HepG2 (cell line): Measurements from ENCODE around the gene MEIOB. TPM values are rescaled to one million over a fixed set of nuclear protein-coding genes. Genes with fewer than 3 reads are reported as not detected.

ENCODE experiments used
- ATM ChIP-seq: fragments of 450-650 bp; IDR thresholded peaks from 2 replicates; pipeline ENCODE4 v1.7.1; 2017; ENCODE audit warnings: mild to moderate bottlenecking, borderline replicate concordance
- BATF2 ChIP-seq: sonication (generic); formaldehyde crosslinking; IDR thresholded peaks from 2 replicates; pipeline ENCODE4 v1.8.0; 2022; ENCODE audit warnings: mild to moderate bottlenecking, missing genetic modification reagents, moderate library complexity
- EHMT2 ChIP-seq: fragments of 200-600 bp; sonication (generic); IDR thresholded peaks from 2 replicates; pipeline ENCODE4 v1.7.0; 2017; ENCODE audit warnings: antibody characterized with exemption, low read depth, low read length, borderline replicate concordance
- FOXK2 ChIP-seq: fragments of 450-650 bp; IDR thresholded peaks from 2 replicates; pipeline ENCODE4 v1.6.1; 2016
- GFI1 ChIP-seq: sonication (generic); formaldehyde crosslinking; IDR thresholded peaks from 2 replicates; pipeline ENCODE4 v1.5.0; 2020; ENCODE audit warnings: missing genetic modification reagents, mild to moderate bottlenecking, borderline replicate concordance
- GPN1 ChIP-seq: sonication (generic); formaldehyde crosslinking; IDR thresholded peaks from 2 replicates; pipeline ENCODE4 v1.5.1; 2020; ENCODE audit warnings: missing genetic modification reagents, borderline replicate concordance
- JUND ChIP-seq: sonication (generic); formaldehyde crosslinking; IDR thresholded peaks from 2 replicates; pipeline ENCODE4 v1.8.0; 2022; ENCODE audit warnings: mild to moderate bottlenecking, missing genetic modification reagents
- KDM1A ChIP-seq: IDR thresholded peaks from 2 replicates; pipeline ENCODE4 v1.6.1; 2016; ENCODE audit warnings: missing compliant biosample characterization
- KLF11 ChIP-seq: IDR thresholded peaks from 2 replicates; pipeline ENCODE4 v1.6.1; 2016; ENCODE audit warnings: missing compliant biosample characterization
- MAFF ChIP-seq: IDR thresholded peaks from 2 replicates; pipeline ENCODE4 v1.6.1; 2011; ENCODE audit warnings: low read depth, low read length, improper control_type of control experiment
- MAX ChIP-seq: IDR thresholded peaks from 2 replicates; pipeline ENCODE4 v1.6.1; 2012; ENCODE audit warnings: inconsistent platforms
- MTA1 ChIP-seq: sonication (generic); formaldehyde crosslinking; IDR thresholded peaks from 2 replicates; pipeline ENCODE4 v1.4.0; 2020; ENCODE audit warnings: missing genetic modification reagents, mild to moderate bottlenecking, borderline replicate concordance
- NAIF1 ChIP-seq: sonication (generic); formaldehyde crosslinking; IDR thresholded peaks from 2 replicates; pipeline ENCODE4 v1.5.0; 2020; ENCODE audit warnings: mild to moderate bottlenecking, missing genetic modification reagents, borderline replicate concordance
- RNF219 ChIP-seq: sonication (generic); formaldehyde crosslinking; IDR thresholded peaks from 2 replicates; pipeline ENCODE4 v1.5.0; 2020; ENCODE audit warnings: mild to moderate bottlenecking, missing genetic modification reagents
- SP2 ChIP-seq: sonication (generic); formaldehyde crosslinking; IDR thresholded peaks from 2 replicates; pipeline ENCODE4 v1.5.1; 2020; ENCODE audit warnings: mild to moderate bottlenecking, missing genetic modification reagents
- SSRP1 ChIP-seq: IDR thresholded peaks from 2 replicates; pipeline ENCODE4 v1.6.1; 2016; ENCODE audit warnings: control low read depth
- TFE3 ChIP-seq: IDR thresholded peaks from 2 replicates; pipeline ENCODE4 v1.6.1; 2016
- THYN1 ChIP-seq: sonication (generic); formaldehyde crosslinking; IDR thresholded peaks from 2 replicates; pipeline ENCODE4 v1.8.1; 2023; ENCODE audit warnings: low read depth, mild to moderate bottlenecking, moderate library complexity, missing genetic modification reagents, borderline replicate concordance
- ZFX ChIP-seq: sonication (generic); formaldehyde crosslinking; IDR thresholded peaks from 2 replicates; pipeline ENCODE4 v1.4.0; 2020; ENCODE audit warnings: mild to moderate bottlenecking, low read depth, missing genetic modification reagents, moderate library complexity
- ZGPAT ChIP-seq: IDR thresholded peaks from 2 replicates; pipeline ENCODE4 v1.6.1; 2016; ENCODE audit warnings: mild to moderate bottlenecking
- ZKSCAN5 ChIP-seq: sonication (generic); formaldehyde crosslinking; IDR thresholded peaks from 2 replicates; pipeline ENCODE4 v1.5.1; 2020; ENCODE audit warnings: mild to moderate bottlenecking, missing genetic modification reagents
- ZMAT3 ChIP-seq: sonication (generic); formaldehyde crosslinking; conservative IDR thresholded peaks from 2 replicates; pipeline ENCODE4 v1.7.0; 2021; ENCODE audit warnings: missing genetic modification reagents
- ZNF749 ChIP-seq: sonication (generic); formaldehyde crosslinking; IDR thresholded peaks from 2 replicates; pipeline ENCODE4 v1.8.0; 2022; ENCODE audit warnings: mild to moderate bottlenecking, missing genetic modification reagents, moderate library complexity, borderline replicate concordance
- ZNF781 ChIP-seq: sonication (generic); formaldehyde crosslinking; IDR thresholded peaks from 2 replicates; pipeline ENCODE4 v1.5.1; 2020; ENCODE audit warnings: borderline replicate concordance, mild to moderate bottlenecking, missing genetic modification reagents; ENCODE audit errors: not compliant biosample characterization
- ZSCAN9 ChIP-seq: IDR thresholded peaks from 2 replicates; pipeline ENCODE4 v1.6.1; 2016; ENCODE audit warnings: borderline replicate concordance
- polyA plus RNA-seq, 8 experiments: library from polyadenylated mRNA; depleted of rRNA in 3 of 8; stranded (reverse) in 7 of 8; unstranded in 1 of 8; fragments of >200 nt; fragmentation: Illumina TruSeq in 4 of 8; extraction: Trizol in 4 of 8; gene quantifications; 2 replicates each; pipeline versions ENCODE4 v1.2.1 to v1.2.3, GENCODE V29; 2011 to 2016; ENCODE audit warnings: low read depth in 4 of 8, missing spikeins in 1 of 8, mixed read lengths in 1 of 8; ENCODE audit not compliant: insufficient read depth in 1 of 8
- total RNA-seq, 5 experiments: library from RNA; depleted of rRNA; stranded (reverse); fragments of >200 nt; fragmentation: Illumina TruSeq; extraction: Trizol; gene quantifications; 2 replicates each; pipeline ENCODE4 v1.2.3, GENCODE V29; 2016; ENCODE audit warnings: low read depth in 1 of 5

MEIOB gene
- total and polyA plus RNA-seq, 2 of the 13 experiments (the other 11 are each of a cell fraction or from before 2014, with no cell fraction given) = 0.17 TPM; not detected in 1

GRCh38 chr16:1826691-1827573 is 45.0 kb downstream of the MEIOB start, which contains the start of the genes FAHD1 and HAGH (continued):
- TF ChIP-seq MAX (peak; percentile 93), SSRP1 (no peak), BATF2 (CRISPR knock-in tag) (peak; percentile 87), EHMT2 (no peak), KDM1A (CRISPR knock-in tag) (no peak), ZKSCAN5 (CRISPR knock-in tag) (0 out of 2 replicates have a peak, but pooled peaks have one; percentile 46), ZNF781 (CRISPR knock-in tag) (peak; percentile 93), SP2 (CRISPR knock-in tag) (peak; percentile 85), GPN1 (no peak), ZMAT3 (peak; percentile 96), THYN1 (CRISPR knock-in tag) (no peak), JUND (CRISPR knock-in tag) (peak; percentile 20; the same call in 1 of the 2 replicates), ZNF749 (CRISPR knock-in tag) (peak; percentile 41; the same call in 1 of the 2 replicates), MTA1 (CRISPR knock-in tag) (peak; percentile 55; the same call in 1 of the 2 replicates), MAFF (no peak), GFI1 (CRISPR knock-in tag) (no peak), TFE3 (CRISPR knock-in tag) (peak; percentile 97), NAIF1 (CRISPR knock-in tag) (no peak; the same call in 1 of the 2 replicates), FOXK2 (no peak), KLF11 (CRISPR knock-in tag) (no peak), ZFX (CRISPR knock-in tag) (peak; percentile 96), ZSCAN9 (CRISPR knock-in tag) (peak; percentile 81; the same call in 1 of the 2 replicates), ATM (no peak), RNF219 (CRISPR knock-in tag) (no peak), ZGPAT (CRISPR knock-in tag) (peak; percentile 97)
